Ectodermal cell (in vitro differentiated cells): ENCODE measurements around the gene GDPD5.

Source experiments
- H3K27ac ChIP-seq: 2 replicates; pipeline ENCODE4 v1.7.0; 2013; ENCODE audit warnings: mild to moderate bottlenecking, low read depth, low read length; ENCODE audit not compliant: insufficient read depth, poor library complexity, severe bottlenecking
- H3K27me3 ChIP-seq: 2 replicates; pipeline ENCODE4 v1.7.0; 2013; ENCODE audit warnings: mild to moderate bottlenecking, low read length; ENCODE audit not compliant: insufficient read depth, control insufficient read depth, poor library complexity, severe bottlenecking
- H3K36me3 ChIP-seq: one replicate; pipeline ENCODE4 v1.7.0; 2013; ENCODE audit warnings: low read length; ENCODE audit not compliant: control insufficient read depth, insufficient read depth
- H3K4me1 ChIP-seq: one replicate; pipeline ENCODE4 v1.7.0; 2013; ENCODE audit warnings: low read length; ENCODE audit not compliant: control insufficient read depth, insufficient read depth
- H3K4me3 ChIP-seq: 2 replicates; pipeline ENCODE4 v1.7.0; 2013; ENCODE audit warnings: low read depth, low read length, control low read depth; ENCODE audit not compliant: insufficient read depth
- H3K9me3 ChIP-seq: 2 replicates; pipeline ENCODE4 v1.7.0; 2013; ENCODE audit warnings: mild to moderate bottlenecking, low read length, moderate library complexity; ENCODE audit not compliant: control insufficient read depth
- WGBS, 2 experiments: methylation state at CpG; one replicate each; pipeline ENCODE4 v1.1.7; 2013; ENCODE audit warnings: missing lambda C conversion rate in 2 of 2; 5-methylcytosine and 5-hydroxymethylcytosine counted together

The GDPD5 gene

DNA sequence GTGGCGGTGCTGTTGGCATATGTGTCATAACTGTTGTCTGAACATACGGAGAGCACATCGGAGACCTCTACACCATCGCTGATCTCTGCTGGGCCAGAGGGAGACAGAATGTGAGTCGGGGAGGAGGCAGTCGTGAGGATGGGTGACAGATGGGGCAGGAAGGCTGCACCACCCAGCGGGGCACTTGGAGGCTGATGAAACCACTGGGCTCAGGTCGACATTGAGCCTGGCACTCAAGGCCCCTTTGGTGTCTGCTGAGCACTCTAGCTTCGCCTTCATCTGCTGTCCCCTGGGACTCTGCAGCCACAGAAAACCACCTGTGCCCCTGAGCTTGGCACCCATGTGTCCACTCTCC, 90.2 kb downstream of the GDPD5 start:
- peaks cover 26% of the 10 kb centered on the region for H3K27me3 ChIP-seq
- no peak overlapping the region for H3K4me3 ChIP-seq
- no peaks in the 10 kb centered on the region for H3K9me3 ChIP-seq
- 94% methylated on average over 9 of the region's 9 CpGs for WGBS, 2 experiments
- H3K36me3 ChIP-seq: no peaks in the 10 kb centered on the region
- no peak overlapping the region for H3K27ac ChIP-seq
- H3K4me1 ChIP-seq: peaks cover 7% of the 10 kb centered on the region

DNA sequence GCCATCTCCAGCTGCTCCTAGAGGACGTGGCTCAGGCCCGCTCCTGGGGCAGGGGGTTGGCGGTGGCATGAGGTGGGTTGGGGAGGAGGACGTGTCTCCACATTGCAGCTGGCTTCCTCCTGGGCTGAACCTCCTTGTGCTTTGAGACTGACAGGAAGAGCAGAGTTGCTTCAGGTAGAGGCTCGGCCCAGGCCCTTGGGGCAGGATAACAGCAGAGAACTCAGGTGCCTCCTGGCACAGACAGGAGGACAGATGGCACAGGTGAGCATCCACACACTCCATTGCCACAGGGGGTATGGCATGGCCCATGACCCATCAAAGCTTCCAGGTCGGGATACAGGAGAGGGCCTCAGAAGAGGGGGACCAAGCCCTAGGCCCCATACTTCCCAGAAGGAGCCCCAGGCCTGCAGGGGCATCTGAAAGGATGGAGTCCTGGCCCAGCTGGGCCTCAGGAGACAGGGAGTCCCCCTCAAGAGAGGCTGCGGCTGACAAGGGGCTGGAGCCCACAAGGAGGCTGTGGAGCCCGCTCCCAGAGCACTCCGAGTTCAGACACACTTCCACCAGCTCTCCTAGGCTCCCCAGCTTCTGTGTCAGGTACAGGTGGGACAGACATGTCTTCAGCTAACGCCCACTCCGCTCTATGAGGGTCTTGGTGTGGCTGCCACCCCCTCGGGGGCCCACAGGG, 90.7 kb downstream of the GDPD5 start:
- Histone ChIP-seq H3K36me3 (no peaks in the 10 kb centered on the region), H3K27ac (no peak overlapping the region), H3K4me3 (no peak overlapping the region), H3K27me3 (peaks cover 32% of the 10 kb centered on the region), H3K9me3 (no peaks in the 10 kb centered on the region), H3K4me1 (peaks cover 7% of the 10 kb centered on the region)
- WGBS, 2 experiments: 94 to 95% methylated on average over 12 of the region's 12 CpGs

DNA sequence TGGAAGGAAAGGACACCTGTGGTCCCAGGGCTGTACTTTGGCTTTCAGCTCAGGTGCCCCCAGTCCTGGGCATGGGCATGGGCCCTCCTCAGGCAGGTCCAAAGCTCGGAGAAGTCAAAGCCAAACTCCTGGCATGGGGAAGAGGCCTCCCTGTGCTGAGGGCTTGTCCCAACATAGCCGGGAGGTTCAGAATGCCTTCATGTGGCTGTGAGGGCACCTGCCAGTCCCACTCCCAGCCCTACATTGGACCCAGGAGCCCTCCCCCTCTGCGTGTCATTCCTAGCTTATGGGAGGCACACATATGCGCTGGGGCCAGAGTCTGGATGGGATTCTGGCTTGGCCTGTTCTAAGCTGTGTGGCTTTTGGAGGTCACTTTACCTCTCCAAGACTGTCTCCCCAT, 91.7 kb downstream of the GDPD5 start:
- H3K27me3 ChIP-seq: peaks cover 41% of the 10 kb centered on the region
- 94% methylated on average over 4 of the region's 4 CpGs for WGBS, 2 experiments
- H3K4me1 ChIP-seq: peaks cover 7% of the 10 kb centered on the region
- H3K27ac ChIP-seq: no peak overlapping the region
- no peaks in the 10 kb centered on the region for H3K9me3 ChIP-seq
- no peak overlapping the region for H3K4me3 ChIP-seq
- H3K36me3 ChIP-seq: no peaks in the 10 kb centered on the region

DNA sequence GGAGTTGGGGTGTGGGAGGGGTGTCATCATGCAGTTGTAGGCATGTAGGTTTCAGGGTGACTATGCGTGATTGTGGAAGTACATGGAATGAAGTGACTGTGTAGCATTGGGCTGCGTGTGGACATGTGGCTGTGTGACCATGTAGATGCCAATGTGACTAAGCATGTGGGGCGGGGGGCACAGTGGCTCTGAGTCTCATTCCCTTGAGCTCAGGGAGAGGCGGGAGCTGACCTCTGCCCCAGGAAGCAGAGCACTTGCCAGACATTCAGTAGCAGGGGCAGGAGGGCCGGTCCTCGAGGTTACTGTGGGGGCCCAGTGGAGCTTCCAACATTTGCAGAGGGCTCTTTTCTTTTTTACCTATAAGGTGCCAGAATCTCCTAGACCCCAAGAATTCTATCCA, 92.3 kb downstream of the GDPD5 start:
- H3K9me3 ChIP-seq: no peaks in the 10 kb centered on the region
- H3K4me1 ChIP-seq: peaks cover 7% of the 10 kb centered on the region
- H3K27me3 ChIP-seq: peaks cover 48% of the 10 kb centered on the region
- H3K36me3 ChIP-seq: no peaks in the 10 kb centered on the region
- no peak overlapping the region for H3K4me3 ChIP-seq
- 79 to 81% methylated on average over 6 of the region's 6 CpGs for WGBS, 2 experiments
- no peak overlapping the region for H3K27ac ChIP-seq

DNA sequence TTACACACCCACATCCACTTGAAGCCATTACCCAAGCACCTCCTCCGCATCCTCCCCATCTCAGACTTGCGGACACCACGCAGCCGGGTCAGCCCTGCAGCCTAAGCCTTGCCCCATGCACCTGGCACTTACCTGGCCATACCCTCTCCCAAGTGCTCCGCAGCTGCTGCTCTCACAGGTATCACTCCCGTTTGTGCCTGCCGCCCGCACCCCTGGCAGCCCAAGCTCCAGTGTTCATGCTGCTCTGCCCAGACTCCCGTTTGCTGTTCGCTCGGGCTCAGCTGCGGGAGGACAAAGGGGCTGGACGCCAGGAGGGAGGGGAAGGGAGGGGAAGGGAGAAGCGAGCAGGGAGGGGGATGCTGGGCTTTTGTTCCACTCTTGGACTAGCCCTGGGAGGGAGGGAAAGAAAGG, 92.8 kb downstream of the GDPD5 start, which contains the start of gene KLHL35:
TSS of gene KLHL35 (minus strand) at position 293 of the 411 bp plus-strand sequence. CDS start 2,574 bp downstream, outside the sequence.
- no peaks in the 10 kb centered on the region for H3K9me3 ChIP-seq
- no peak within 1 kb of the TSS for H3K27ac ChIP-seq
- peaks cover 53% of the 10 kb centered on the region for H3K27me3 ChIP-seq
- peaks cover 7% of the 10 kb centered on the region for H3K4me1 ChIP-seq
- H3K4me3 ChIP-seq: no peak within 1 kb of the TSS
- no peaks in the 10 kb centered on the region for H3K36me3 ChIP-seq
- 9 to 10% methylated on average over 14 of the region's 14 CpGs for WGBS, 2 experiments

DNA sequence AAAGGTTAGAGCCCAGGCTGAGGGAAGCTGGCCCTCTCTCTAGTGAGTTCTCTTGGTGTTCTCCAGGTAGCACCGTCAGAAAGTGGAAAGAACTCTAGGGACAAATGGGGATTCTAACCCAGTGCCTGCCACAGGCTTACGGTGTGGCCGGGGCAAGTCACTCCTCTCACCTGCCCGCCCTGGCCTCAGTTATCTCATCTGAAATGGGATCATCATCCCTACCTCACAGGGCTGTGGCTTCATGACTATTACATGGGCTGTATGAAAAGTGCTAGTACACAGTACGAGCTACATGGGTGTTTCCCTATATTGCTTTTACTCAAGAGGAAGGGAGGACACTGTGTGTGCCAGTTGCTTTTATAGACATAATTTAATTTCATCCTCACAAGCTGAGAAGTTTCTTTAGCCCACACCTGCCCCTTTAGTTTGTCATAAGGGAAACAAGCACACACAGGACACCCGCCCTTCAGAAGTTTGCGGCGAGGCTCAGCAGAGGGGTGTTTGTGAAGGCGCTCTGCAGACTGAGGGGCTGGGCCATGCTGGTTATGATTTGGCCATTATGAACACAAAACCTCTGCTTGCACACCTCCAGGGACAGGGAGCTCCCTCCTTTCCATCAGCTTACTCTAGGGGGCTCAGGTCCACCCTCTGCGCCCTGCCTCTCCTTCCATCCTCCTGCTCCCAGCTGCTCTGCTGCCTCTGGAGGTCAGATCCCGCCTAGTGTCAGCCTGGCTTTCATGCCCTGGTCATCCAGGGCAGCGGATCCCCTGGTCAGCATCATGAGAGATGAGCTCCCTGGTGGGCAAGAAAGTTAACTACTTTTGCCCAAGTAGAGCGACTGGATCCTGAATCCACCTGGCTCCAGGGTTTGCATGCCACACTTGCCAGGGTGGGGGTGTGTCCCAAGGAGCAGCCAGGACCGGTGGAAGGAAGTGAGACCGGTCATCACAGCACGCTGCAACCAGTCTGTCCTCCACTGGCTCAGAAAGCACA, 93.9 kb downstream of the GDPD5 start:
- no peak overlapping the region for H3K27ac ChIP-seq
- H3K9me3 ChIP-seq: no peaks in the 10 kb centered on the region
- peaks cover 58% of the 10 kb centered on the region for H3K27me3 ChIP-seq
- no peaks in the 10 kb centered on the region for H3K36me3 ChIP-seq
- WGBS, 2 experiments: 55 to 58% methylated on average over 16 of the region's 16 CpGs
- H3K4me1 ChIP-seq: peaks cover 7% of the 10 kb centered on the region
- H3K4me3 ChIP-seq: no peak overlapping the region

DNA sequence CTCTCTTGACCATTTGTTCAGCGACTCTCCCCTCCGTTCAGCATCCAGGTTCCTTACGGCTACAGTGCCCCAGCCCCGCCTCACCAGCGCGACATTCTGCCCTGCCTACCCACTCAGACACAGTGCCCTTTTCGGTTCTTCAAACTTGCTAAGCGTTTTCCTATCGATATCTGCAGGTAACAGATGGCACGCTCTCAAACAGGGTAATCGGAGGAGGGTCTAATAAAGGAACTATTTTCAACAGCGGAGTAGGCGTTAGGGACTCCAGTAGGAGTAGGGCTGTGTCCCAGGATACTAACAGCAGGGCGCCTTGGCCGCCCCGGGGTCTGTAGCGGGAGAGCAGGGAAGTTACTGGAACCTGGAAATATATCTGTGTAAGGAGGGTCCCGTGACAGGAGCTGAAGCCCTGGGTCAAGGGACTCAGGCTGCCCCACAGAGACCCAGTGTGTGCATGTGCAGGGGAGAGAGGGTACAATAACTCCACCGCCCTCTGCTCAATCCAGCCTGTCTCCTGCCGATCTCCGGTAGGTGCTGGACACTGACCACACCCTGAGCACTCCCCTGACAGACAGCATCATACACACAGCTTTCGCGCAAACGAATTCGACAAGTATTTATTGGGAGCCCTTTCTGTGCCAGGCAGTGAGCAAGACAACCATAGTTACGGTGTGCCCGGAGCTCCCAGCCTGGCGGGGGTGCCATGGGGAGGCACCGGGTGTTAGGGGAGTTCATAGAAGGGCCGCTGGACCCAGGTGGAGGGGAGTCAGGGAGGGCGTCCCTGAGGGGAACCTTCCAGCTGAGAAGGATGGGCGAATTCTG, 94.8 kb downstream of the GDPD5 start:
- no peaks in the 10 kb centered on the region for H3K9me3 ChIP-seq
- no peak overlapping the region for H3K27ac ChIP-seq
- H3K36me3 ChIP-seq: no peaks in the 10 kb centered on the region
- H3K4me3 ChIP-seq: peak overlapping the region; percentile 29
- peaks cover 58% of the 10 kb centered on the region for H3K27me3 ChIP-seq
- peaks cover 7% of the 10 kb centered on the region for H3K4me1 ChIP-seq
- WGBS, 2 experiments: 37% methylated on average over 32 of the region's 32 CpGs

DNA sequence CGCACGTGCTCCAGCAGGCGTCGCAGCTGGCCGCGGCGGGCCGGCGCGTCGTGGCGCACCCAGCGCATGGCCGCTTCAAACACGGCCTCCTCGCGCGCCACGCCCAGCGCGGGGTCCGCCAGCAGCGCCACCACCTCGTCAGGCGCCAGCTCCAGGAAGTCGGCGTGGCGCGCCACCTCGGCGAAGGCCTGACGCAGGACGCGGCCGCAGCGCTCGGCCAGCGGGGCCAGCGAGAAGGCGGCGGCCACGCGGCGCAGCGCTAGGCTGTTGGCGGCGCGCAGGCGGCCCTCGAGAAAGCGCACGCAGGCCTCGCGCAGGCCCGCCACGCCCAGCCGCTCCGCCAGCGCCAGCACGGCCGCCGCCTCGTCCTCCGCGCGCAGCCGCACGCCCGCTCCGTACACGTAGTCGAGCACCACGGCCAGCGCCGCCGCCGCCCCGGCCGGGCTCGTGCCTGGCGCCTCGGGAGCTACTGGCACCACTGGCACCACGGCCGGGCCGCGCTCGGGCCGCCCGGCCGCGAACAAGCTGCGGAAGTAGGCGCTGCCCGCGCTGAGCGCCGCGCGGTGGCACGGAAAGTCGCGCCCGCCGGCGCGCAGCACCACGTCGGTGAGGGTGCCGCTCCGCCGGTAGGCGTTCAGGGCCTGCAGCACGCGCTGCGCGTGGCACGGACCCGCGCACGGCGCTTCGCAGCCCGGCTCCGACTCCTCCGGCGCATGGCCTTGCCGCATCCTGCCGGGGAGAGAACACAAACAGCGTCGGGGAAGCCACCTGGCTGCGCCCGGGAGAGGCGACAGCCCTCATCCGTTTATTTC, 95.6 kb downstream of the GDPD5 start:
- peaks cover 7% of the 10 kb centered on the region for H3K4me1 ChIP-seq
- H3K36me3 ChIP-seq: no peaks in the 10 kb centered on the region
- H3K9me3 ChIP-seq: no peaks in the 10 kb centered on the region
- peaks cover 58% of the 10 kb centered on the region for H3K27me3 ChIP-seq
- 2% methylated on average over 134 of the region's 134 CpGs for WGBS, 2 experiments
- peak overlapping the region; percentile 29 for H3K4me3 ChIP-seq
- H3K27ac ChIP-seq: no peak overlapping the region

DNA sequence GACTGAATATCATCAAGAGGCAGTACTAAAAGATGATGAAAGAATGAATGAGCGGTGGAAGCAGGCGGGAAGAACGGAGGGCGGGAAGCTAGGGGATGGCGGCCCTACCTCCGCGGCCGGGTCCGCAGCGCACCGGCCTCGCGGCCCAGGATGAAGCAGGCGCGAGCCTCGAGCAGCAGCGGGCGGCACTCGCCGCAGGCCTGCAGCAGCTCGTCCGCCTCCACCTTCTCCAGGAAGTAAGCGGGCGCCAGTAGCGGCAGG, 96.2 kb downstream of the GDPD5 start:
- Histone ChIP-seq H3K4me1 (peaks cover 10% of the 10 kb centered on the region), H3K27ac (no peak overlapping the region), H3K9me3 (no peaks in the 10 kb centered on the region), H3K36me3 (no peaks in the 10 kb centered on the region), H3K4me3 (peak overlapping the region; percentile 7), H3K27me3 (peaks cover 58% of the 10 kb centered on the region)
- 40% methylated on average over 25 of the region's 25 CpGs for WGBS, 2 experiments
